ENCODE results near the gene SCAMP1.
A peak's percentile ranks its signal among the peaks of the same experiment; 100 is the strongest.

SCAMP1 gene

GRCh38 chr5:78360924-78361630 is 660 bp downstream of the SCAMP1 start:
- Histone ChIP-seq H2BK5ac (ENCODE audit: low read depth, low read length, poor library complexity) (peak overlapping the region; percentile 3), H3K79me2 (ENCODE audit: control insufficient read depth, insufficient read depth, low read length, poor library complexity) (peaks cover 11% of the 10 kb centered on the region), H3K4me2 (ENCODE audit: low read length) (peak overlapping the region; percentile 84), H3K4me3 (ENCODE audit: low read depth, low read length) (peak overlapping the region; percentile 98), H3K36me3 (ENCODE audit: control insufficient read depth in 1 of 2, insufficient read depth in 2 of 2, low read length in 2 of 2) (no peaks in the 10 kb centered on the region), H3K4ac (ENCODE audit: low read depth, low read length) (peak overlapping the region; percentile 19), H3K23ac (ENCODE audit: low read length) (no peak overlapping the region), H3K79me1 (ENCODE audit: low read length) (peaks cover 8% of the 10 kb centered on the region), H3K27ac (ENCODE audit: low read depth, low read length) (no peak overlapping the region), H3K9ac (ENCODE audit: low read length) (peak overlapping the region; percentile 2), H3K18ac (ENCODE audit: low read length) (peak overlapping the region; percentile 77), H4K12ac (ENCODE audit: low read depth, low read length) (peak overlapping the region; percentile 2), H2AK5ac (ENCODE audit: low read length) (no peak overlapping the region), H2AFZ (ENCODE audit: insufficient read depth, low read length, poor library complexity) (peak overlapping the region; percentile 89), H4K8ac (ENCODE audit: low read depth, low read length) (peak overlapping the region; percentile 73), H4K91ac (ENCODE audit: low read depth, low read length) (peak overlapping the region; percentile 67), H3K9me3 (ENCODE audit: insufficient read depth, low read depth, low read length) (no peaks in the 10 kb centered on the region), H3K27me3 (ENCODE audit: insufficient read depth, low read length) (no peaks in the 10 kb centered on the region), H3K4me1 (ENCODE audit: control insufficient read depth in 1 of 2, insufficient read depth in 2 of 2, low read length in 2 of 2) (peaks cover 0 to 5% of the 10 kb centered on the region in 2 experiments), H3K14ac (ENCODE audit: low read length) (peak overlapping the region; percentile 89), H2BK120ac (ENCODE audit: insufficient read depth, low read length, poor library complexity) (peak overlapping the region; percentile 26), H2BK12ac (ENCODE audit: low read length) (no peak overlapping the region)
- DNase-seq = peak; percentile 59 to 73
- WGBS (ENCODE audit: extremely low coverage, insufficient coverage, insufficient read length) = no CpG with 5 or more reads among the region's 36 CpGs

GRCh38 chr5:78361631-78361993 is 1.2 kb downstream of the SCAMP1 start:
- no CpG with 5 or more reads among the region's 3 CpGs for WGBS (ENCODE audit: extremely low coverage, insufficient coverage, insufficient read length)
- no peak overlapping the region for H3K9ac ChIP-seq (ENCODE audit: low read length)
- no peak overlapping the region for H4K8ac ChIP-seq (ENCODE audit: low read depth, low read length)
- no peaks in the 10 kb centered on the region for H3K9me3 ChIP-seq (ENCODE audit: insufficient read depth, low read depth, low read length)
- no peak overlapping the region for H4K91ac ChIP-seq (ENCODE audit: low read depth, low read length)
- no peak overlapping the region for H3K4ac ChIP-seq (ENCODE audit: low read depth, low read length)
- no peak overlapping the region for H3K4me3 ChIP-seq (ENCODE audit: low read depth, low read length)
- H3K27me3 ChIP-seq (ENCODE audit: insufficient read depth, low read length) = no peaks in the 10 kb centered on the region
- H3K79me2 ChIP-seq (ENCODE audit: control insufficient read depth, insufficient read depth, low read length, poor library complexity) = peaks cover 11% of the 10 kb centered on the region
- DNase-seq = no peak
- no peak overlapping the region for H3K18ac ChIP-seq (ENCODE audit: low read length)
- H2BK12ac ChIP-seq (ENCODE audit: low read length) = no peak overlapping the region
- no peaks in the 10 kb centered on the region for H3K36me3 ChIP-seq (ENCODE audit: control insufficient read depth in 1 of 2, insufficient read depth in 2 of 2, low read length in 2 of 2)
- H3K14ac ChIP-seq (ENCODE audit: low read length) = no peak overlapping the region
- H4K12ac ChIP-seq (ENCODE audit: low read depth, low read length) = no peak overlapping the region
- H2BK5ac ChIP-seq (ENCODE audit: low read depth, low read length, poor library complexity) = no peak overlapping the region
- peak overlapping the region; percentile 84 for H3K4me2 ChIP-seq (ENCODE audit: low read length)
- no peak overlapping the region for H3K23ac ChIP-seq (ENCODE audit: low read length)
- H2BK120ac ChIP-seq (ENCODE audit: insufficient read depth, low read length, poor library complexity) = no peak overlapping the region
- H2AK5ac ChIP-seq (ENCODE audit: low read length) = no peak overlapping the region
- peaks cover 0 to 5% of the 10 kb centered on the region in 2 experiments for H3K4me1 ChIP-seq (ENCODE audit: control insufficient read depth in 1 of 2, insufficient read depth in 2 of 2, low read length in 2 of 2)
- no peak overlapping the region for H2AFZ ChIP-seq (ENCODE audit: insufficient read depth, low read length, poor library complexity)
- H3K27ac ChIP-seq (ENCODE audit: low read depth, low read length) = no peak overlapping the region
- H3K79me1 ChIP-seq (ENCODE audit: low read length) = peaks cover 8% of the 10 kb centered on the region

- Histone ChIP-seq H3K27ac (ENCODE audit: low read depth, low read length) (no peak overlapping the region), H2AK5ac (ENCODE audit: low read length) (no peak overlapping the region), H3K79me2 (ENCODE audit: control insufficient read depth, insufficient read depth, low read length, poor library complexity) (peaks cover 11% of the 10 kb centered on the region), H4K8ac (ENCODE audit: low read depth, low read length) (no peak overlapping the region), H4K91ac (ENCODE audit: low read depth, low read length) (no peak overlapping the region), H3K4me2 (ENCODE audit: low read length) (no peak overlapping the region), H3K9ac (ENCODE audit: low read length) (no peak overlapping the region), H2BK12ac (ENCODE audit: low read length) (no peak overlapping the region), H2BK5ac (ENCODE audit: low read depth, low read length, poor library complexity) (no peak overlapping the region), H3K36me3 (ENCODE audit: control insufficient read depth in 1 of 2, insufficient read depth in 2 of 2, low read length in 2 of 2) (no peaks in the 10 kb centered on the region), H2AFZ (ENCODE audit: insufficient read depth, low read length, poor library complexity) (no peak overlapping the region), H3K27me3 (ENCODE audit: insufficient read depth, low read length) (no peaks in the 10 kb centered on the region), H3K79me1 (ENCODE audit: low read length) (peaks cover 8% of the 10 kb centered on the region), H3K4me3 (ENCODE audit: low read depth, low read length) (no peak overlapping the region), H3K23ac (ENCODE audit: low read length) (no peak overlapping the region), H2BK120ac (ENCODE audit: insufficient read depth, low read length, poor library complexity) (no peak overlapping the region), H3K4ac (ENCODE audit: low read depth, low read length) (no peak overlapping the region), H3K9me3 (ENCODE audit: insufficient read depth, low read depth, low read length) (no peaks in the 10 kb centered on the region), H3K4me1 (ENCODE audit: control insufficient read depth in 1 of 2, insufficient read depth in 2 of 2, low read length in 2 of 2) (peaks cover 0 to 5% of the 10 kb centered on the region in 2 experiments), H4K12ac (ENCODE audit: low read depth, low read length) (no peak overlapping the region), H3K18ac (ENCODE audit: low read length) (no peak overlapping the region), H3K14ac (ENCODE audit: low read length) (no peak overlapping the region)
- no peak for DNase-seq
- no CpG with 5 or more reads among the region's 3 CpGs for WGBS (ENCODE audit: extremely low coverage, insufficient coverage, insufficient read length)
Observed at GRCh38 chr5:78362220-78362619, 1.8 kb downstream of the SCAMP1 start.

- Histone ChIP-seq H2BK12ac (ENCODE audit: low read length) (no peak overlapping the region), H3K27ac (ENCODE audit: low read depth, low read length) (no peak overlapping the region), H3K36me3 (ENCODE audit: control insufficient read depth in 1 of 2, insufficient read depth in 2 of 2, low read length in 2 of 2) (no peaks in the 10 kb centered on the region), H3K14ac (ENCODE audit: low read length) (no peak overlapping the region), H2BK120ac (ENCODE audit: insufficient read depth, low read length, poor library complexity) (no peak overlapping the region), H4K91ac (ENCODE audit: low read depth, low read length) (no peak overlapping the region), H2AK5ac (ENCODE audit: low read length) (no peak overlapping the region), H3K9me3 (ENCODE audit: insufficient read depth, low read depth, low read length) (no peaks in the 10 kb centered on the region), H4K8ac (ENCODE audit: low read depth, low read length) (no peak overlapping the region), H3K4ac (ENCODE audit: low read depth, low read length) (no peak overlapping the region), H3K4me1 (ENCODE audit: control insufficient read depth in 1 of 2, insufficient read depth in 2 of 2, low read length in 2 of 2) (peaks cover 0 to 5% of the 10 kb centered on the region in 2 experiments), H3K4me2 (ENCODE audit: low read length) (no peak overlapping the region), H2AFZ (ENCODE audit: insufficient read depth, low read length, poor library complexity) (no peak overlapping the region), H3K23ac (ENCODE audit: low read length) (no peak overlapping the region), H2BK5ac (ENCODE audit: low read depth, low read length, poor library complexity) (no peak overlapping the region), H3K79me2 (ENCODE audit: control insufficient read depth, insufficient read depth, low read length, poor library complexity) (peaks cover 11% of the 10 kb centered on the region), H3K4me3 (ENCODE audit: low read depth, low read length) (no peak overlapping the region), H4K12ac (ENCODE audit: low read depth, low read length) (no peak overlapping the region), H3K9ac (ENCODE audit: low read length) (no peak overlapping the region), H3K79me1 (ENCODE audit: low read length) (peaks cover 8% of the 10 kb centered on the region), H3K27me3 (ENCODE audit: insufficient read depth, low read length) (no peaks in the 10 kb centered on the region), H3K18ac (ENCODE audit: low read length) (no peak overlapping the region)
- no peak for DNase-seq
- no CpG with 5 or more reads among the region's 1 CpG for WGBS (ENCODE audit: extremely low coverage, insufficient coverage, insufficient read length)
Observed at GRCh38 chr5:78364005-78364404, 3.6 kb downstream of the SCAMP1 start.

Data from trophoblast cell (in vitro differentiated cells and primary cell).